Stimulated activated CD8-positive, alpha-beta memory T cell treated with anti-CD3 and anti-CD28 coated beads, Interleukin-4, amount 100 ng/mL, for 24 hours (primary cell): ENCODE results near the gene SVIL.
"Not testable (repeated sequence)": the region's sequence is repeated elsewhere in the genome, so short reads cannot be mapped to it uniquely, and the experiment has no call there.

Source experiments
- DNase-seq: peaks from one replicate; pipeline ENCODE4 v3.0.0-alpha.2; 2020; ENCODE audit warnings: low read depth

Gene SVIL

DNA sequence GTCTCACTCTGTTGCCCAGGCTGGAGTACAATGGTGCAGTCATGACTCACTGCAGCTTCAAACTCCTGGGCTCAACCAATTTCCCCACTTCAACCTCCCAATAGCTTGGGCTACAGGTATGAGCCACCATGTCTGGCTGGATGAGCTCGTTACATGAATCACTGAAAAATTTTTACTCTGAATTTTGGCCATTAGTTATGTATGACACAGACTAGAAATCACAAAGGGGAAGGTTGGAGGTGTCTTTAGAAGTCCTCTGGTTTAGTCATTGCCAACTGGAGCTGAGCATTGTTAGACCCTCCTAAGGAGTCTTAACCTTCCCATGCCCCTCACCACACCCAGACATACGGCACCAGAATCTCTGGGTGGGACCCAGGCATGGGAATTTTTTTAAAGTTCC lies 34.7 kb downstream of the SVIL start:
- no peak for DNase-seq

DNA sequence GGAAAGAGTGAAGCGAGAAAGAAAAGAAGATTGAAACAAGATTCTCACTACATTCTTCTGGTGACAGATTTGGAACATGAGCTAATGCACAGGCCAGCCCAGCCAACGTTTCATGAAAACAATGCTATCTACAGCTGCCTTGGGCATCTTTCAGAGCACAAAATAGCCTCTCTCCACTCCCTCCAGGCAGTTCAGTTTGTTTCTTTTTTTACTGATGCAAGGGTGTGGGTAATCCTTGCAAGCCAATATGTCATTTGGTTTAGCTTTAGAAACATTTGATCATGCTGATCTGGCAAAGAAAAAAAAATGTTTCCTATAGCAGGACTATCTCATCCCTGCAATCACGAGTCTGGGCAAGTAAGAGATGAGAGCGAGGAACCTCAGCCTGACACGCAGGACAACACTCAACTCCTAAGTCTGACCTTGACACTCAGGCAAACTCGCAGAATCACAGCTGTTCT lies 35.9 kb downstream of the SVIL start:
- no peak for DNase-seq

DNA sequence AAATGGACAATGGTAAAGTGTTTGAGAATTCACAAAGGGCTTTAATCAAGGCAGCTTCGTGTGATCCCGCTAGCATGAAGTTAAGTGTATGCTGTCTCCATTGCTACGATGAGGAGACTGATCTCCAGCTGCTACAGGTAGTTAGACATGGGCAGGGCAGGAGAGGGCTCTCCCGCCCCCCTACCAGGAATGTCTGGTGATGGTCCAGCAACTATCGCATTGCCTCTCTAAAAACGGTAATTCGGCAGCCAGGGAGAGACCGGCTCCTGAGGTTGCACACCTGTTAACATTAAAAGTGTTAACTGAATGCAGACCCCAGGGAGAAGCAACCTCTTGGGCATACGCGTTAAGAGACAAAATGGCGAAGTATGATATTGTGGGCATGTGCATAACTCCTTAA lies 37.9 kb downstream of the SVIL start:
- no peak for DNase-seq

GRCh38 chr10:29596356-29596755 lies 38.4 kb downstream of the SVIL start:
- no peak for DNase-seq

- DNase-seq, result no peak
Measured at GRCh38 chr10:29595636-29596225, 39.0 kb downstream of the SVIL start.

GRCh38 chr10:29595146-29595545 lies 39.6 kb downstream of the SVIL start:
- no peak for DNase-seq

DNA sequence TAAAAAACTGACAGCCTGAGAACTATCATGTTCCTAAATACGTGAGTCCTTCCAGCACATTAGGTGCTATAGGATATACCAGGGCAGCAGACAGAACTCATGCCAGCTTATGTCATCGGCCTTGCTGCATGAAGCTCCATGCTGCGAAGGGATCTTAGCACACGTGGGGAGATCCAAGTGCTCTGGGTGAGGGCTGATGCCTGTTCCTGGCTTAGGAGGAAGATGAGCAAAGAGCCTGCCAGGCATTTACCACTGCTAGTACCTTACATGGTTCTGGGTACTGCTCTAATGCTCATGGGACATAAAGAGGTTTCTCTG lies 43.2 kb downstream of the SVIL start:
- no peak for DNase-seq

DNA sequence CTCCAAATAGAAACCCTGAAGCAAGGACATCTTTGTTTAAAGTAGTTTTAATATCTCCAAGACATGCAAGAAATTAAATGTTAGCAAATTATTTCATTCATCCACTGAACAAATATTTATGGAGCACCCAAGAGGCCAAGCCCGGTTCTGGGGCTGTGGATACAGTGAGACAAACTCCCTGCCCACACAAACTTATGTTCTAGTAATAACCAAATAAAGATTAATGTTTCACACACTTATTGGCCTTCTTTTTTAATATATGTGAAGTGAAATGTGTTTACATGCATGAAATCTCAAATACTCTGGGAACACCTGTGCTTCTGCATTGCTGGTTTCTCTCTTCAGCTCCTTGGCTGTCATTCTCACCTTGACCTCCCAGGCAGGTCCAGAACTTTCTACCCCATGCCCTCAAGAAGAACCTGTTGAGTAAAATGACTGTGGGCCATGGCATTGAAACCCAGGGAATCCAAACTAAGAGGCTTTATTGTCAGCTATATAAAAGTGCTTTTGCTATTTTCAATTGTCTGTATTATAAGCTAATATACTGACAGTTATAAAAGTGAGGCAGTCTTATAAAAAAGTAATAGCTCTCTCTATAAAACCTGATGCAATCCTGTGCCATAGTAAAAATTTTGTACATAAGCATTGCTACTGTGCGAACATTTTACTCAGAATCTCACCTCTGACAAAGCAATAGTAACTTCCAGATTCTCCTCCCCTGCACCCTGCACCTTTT lies 43.7 kb downstream of the SVIL start:
- DNase-seq, result no peak

DNA sequence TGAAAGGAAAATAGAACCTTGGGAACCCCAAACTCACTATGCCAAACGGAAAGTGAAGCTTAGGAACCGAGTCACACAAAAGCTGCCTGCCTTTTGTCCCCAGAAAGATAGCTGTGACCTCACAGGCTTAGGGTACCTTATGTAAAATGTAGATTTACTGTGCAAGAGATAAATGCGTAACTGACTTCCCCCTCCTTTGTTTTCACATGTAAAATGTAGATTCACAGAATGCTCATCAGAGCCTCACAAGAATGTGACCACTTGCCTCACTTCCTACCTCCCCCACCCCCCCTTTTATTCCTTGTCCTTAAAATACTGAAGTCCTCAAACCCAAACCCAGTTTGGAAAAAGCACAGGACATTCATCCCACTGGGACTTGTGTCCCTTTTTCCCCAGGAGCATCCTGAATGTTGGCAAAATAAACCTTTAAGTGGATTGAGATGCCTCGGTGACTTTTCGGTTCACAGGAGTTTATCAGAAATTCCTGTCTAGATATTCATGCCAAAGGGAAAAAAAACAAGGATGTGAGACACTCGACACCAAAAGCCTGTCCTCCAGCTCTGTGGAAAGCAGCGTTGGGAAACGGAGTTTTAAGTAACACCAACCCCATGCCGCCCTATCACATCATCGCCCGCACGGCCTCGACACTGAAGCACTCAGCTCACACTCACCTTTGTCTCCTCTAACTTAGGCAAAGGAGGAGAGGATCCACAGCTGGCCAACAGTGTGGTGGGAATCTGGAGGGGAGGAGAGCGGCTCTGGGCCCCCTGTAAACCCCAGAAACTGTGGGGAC lies 45.9 kb downstream of the SVIL start:
- no peak for DNase-seq

DNA sequence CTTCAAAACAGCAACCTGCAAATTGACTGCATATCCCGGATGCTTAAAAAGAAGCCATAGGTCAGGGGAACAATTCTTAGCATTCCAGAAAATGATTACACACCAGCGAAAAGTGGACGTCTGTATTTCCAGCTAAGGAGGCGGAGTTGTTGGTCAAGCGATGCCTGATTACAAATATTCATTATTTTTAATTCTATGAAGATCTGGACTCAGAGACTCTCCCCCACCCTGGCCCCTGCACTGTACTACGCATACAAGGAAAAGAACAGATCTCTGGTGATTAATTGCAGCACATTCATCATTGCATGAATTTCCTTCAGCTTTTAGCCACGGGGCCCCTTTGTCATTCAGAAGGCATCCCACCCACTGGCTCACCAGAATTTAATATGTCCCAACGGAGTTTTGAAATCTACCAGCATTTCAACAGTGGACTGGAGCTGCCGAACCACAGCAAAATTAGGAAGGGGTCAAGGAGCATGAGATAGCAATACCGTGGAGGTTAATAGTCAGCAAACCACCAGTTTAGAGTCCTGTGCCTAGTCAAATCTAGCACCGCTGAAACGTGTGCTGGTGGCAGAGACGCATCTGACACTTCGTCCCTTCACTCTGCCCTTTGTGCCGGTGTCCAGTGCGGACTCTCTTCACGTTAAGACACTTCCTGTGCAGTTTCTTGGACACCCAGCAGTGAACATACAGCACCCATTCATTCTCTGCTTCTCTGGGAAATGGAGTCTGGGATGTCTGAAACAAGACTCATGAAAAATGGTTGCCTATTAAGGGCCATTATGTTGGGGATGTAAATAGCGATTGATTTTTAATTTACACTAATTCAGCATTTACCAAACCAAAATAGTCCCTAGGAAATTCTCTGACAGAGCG lies 46.8 kb downstream of the SVIL start:
- not testable (repeated sequence) for DNase-seq

DNA sequence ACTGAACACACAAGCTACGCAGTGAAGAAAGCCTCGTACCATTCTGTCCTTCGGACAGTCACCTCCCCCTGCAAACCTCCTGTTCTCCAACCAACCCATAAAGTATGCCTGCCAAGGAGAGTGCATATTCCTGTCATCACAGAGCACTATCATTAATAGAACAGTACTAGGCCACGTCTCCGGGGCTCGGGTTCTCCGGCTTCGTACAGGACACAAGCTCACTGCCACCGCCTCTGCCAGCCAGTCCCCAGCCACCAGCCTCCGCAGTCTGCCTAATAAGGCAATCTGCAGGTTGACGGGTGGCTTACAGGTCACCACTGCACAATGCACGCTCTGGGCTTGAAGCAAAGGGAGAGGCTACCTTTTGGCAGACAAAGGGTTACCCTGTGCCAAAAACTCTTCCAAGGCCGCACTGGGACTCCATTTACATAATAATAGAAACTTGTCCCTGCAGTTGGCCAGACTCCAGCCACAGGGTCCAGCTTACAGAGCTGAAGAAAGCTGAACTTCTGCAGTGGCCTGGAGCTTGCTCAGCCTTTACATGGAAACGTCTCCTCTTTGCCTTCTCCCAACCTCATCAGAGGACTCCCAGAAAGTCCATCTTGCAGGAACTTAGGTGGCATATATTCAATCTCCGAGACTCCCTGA lies 47.5 kb downstream of the SVIL start:
- not testable (repeated sequence) for DNase-seq

- DNase-seq, result no peak
Measured at GRCh38 chr10:29586509-29586908, 48.3 kb downstream of the SVIL start.

- DNase-seq, result no peak
Measured at GRCh38 chr10:29585488-29585976, 49.2 kb downstream of the SVIL start.

GRCh38 chr10:29584436-29584835 lies 50.3 kb downstream of the SVIL start:
- no peak for DNase-seq

DNA sequence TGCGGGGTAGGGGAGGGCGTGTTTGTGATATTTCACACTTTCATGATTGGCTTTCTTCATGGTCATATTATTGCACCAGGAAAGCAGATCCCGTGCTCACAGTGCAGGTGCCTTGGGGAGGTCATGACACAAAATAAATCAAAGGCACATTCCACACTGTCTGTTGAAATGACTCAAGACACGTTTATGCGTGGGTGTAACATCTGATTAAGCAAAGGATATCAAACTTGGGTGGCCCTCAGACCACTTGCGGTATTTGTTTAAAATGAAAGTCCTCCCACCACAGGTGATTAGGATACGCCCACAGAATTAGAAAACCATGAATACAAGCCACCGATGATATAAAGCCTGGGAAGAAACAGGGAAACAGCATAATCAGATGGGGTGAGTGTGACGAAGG lies 51.1 kb downstream of the SVIL start:
- no peak for DNase-seq

DNA sequence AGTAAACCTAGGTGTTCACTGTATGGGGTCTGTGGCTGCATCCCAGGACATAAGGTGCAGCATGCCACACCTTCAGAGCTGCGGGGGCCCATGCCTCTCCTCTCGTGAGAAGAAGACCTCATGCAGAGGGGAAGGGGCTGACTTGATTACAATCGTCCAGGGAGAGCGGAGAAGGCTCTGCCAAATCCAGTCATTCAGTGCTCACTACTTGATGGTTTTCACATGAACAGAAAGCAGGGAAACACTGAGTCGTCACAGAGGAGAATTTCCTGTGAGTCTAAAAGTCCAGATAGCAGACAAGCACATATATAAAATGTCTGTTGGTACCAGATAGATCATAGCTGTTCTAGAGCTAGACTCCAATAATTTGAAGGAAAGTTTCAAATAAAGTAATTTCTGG lies 52.0 kb downstream of the SVIL start:
- not testable (repeated sequence) for DNase-seq

GRCh38 chr10:29579455-29579970 lies 55.3 kb downstream of the SVIL start:
- DNase-seq, result no peak

GRCh38 chr10:29578457-29578856 lies 56.3 kb downstream of the SVIL start:
- no peak for DNase-seq

DNA sequence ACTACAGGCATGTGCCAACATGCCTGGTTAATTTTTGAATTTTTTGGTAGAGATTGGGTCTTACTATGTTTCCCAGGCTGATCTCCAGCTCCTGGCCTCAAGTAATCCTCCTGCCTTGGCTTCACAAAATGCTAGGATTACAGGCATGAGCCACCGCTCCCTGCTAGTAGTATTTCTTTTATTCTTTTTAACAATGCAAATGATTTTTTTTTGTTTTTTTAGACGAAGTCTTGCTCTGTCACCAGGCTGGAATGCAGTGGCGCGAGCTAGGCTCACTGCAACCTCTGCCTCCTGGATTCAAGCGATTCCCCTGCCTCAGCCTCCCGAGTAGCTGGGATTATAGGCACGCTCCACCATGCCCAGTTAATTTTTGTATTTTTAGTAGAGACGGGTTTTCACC lies 58.1 kb downstream of the SVIL start:
- no peak for DNase-seq

- no peak for DNase-seq
Measured at GRCh38 chr10:29575098-29575455, 59.7 kb downstream of the SVIL start.
